ENCODE measurements around the gene CCDC57.

DNA sequence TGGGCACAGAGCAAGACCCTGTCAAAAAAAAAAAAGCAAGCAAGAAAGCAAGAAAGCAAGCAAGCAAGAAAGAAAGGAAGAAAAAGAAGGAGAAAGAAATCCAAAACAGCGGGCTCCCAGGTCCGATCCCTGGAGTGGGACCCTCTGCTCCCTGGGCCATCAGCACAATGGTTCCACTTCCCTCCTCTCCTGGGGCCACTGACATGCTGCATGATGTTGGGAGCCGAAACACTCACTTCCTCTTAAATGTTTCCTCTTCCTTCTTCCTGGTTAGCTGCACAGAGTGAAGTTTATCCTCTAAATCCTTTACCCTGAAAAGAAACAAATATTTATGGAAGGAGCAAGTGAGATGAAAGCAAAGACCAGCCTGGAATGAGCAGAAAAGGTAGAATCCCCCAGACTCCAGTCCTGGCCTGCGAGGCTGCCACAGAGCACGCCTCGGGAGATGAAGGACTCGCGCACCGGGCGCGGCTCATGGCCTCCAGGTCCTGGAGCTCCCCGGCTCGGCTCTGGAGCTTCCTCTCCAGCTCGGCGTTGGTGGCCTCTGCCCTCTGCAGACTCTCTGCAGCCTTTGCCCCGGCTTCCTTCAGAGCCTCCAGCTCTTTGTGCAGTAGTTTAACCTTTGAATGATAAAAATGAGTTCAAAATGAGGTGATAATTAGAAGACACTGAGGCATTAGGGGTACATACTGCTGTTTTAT is 19.0 kb downstream of the CCDC57 start:
- TF ChIP-seq POLR2A (IDR thresholded peaks at IDR 0.05) = no peak
- TF ChIP-seq, protein P1, sequence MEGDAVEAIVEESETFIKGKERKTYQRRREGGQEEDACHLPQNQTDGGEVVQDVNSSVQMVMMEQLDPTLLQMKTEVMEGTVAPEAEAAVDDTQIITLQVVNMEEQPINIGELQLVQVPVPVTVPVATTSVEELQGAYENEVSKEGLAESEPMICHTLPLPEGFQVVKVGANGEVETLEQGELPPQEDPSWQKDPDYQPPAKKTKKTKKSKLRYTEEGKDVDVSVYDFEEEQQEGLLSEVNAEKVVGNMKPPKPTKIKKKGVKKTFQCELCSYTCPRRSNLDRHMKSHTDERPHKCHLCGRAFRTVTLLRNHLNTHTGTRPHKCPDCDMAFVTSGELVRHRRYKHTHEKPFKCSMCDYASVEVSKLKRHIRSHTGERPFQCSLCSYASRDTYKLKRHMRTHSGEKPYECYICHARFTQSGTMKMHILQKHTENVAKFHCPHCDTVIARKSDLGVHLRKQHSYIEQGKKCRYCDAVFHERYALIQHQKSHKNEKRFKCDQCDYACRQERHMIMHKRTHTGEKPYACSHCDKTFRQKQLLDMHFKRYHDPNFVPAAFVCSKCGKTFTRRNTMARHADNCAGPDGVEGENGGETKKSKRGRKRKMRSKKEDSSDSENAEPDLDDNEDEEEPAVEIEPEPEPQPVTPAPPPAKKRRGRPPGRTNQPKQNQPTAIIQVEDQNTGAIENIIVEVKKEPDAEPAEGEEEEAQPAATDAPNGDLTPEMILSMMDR (IDR thresholded peaks at IDR 0.05) = no peak
- no peak for TF ChIP-seq POLR2AphosphoS5 (IDR thresholded peaks at IDR 0.05)

Measured in stomach (tissue), 4 donors.